ENCODE results near the gene NIBAN1. TPM values are rescaled to one million over a fixed set of nuclear protein-coding genes. Genes with fewer than 3 reads are reported as not detected.
"Not testable (repeated sequence)": the region's sequence is repeated elsewhere in the genome, so short reads cannot be mapped to it uniquely, and the experiment has no call there.

The NIBAN1 gene
- total RNA-seq, 1 donor from 2014 or later = 11.0 TPM

DNA sequence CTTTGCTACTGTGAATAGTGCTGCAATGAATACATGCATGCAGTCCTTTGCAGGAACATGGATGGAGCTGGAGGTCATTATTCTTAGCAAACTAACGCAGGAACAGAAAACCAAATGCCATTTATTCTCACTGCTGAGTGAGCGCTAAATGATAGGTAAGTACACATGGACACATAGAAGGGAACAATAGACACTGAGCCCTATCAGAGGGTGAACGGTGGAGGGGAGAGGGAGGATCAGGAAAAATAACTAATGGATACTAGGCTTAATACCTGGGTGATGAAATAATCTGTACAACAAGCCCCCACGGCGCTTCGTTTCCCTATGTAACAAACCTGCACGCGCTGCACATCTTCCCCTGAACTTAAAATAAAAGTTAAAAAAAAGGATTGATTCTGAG lies 8.9 kb downstream of the NIBAN1 start:
- peaks cover 8% of the 10 kb centered on the region for H3K4me1 Mint-ChIP-seq (ENCODE audit: low read depth)
- no peak overlapping the region for H3K27ac Mint-ChIP-seq
- H3K4me3 Mint-ChIP-seq (ENCODE audit: low read depth) = no peak overlapping the region
- TF ChIP-seq, protein P1, sequence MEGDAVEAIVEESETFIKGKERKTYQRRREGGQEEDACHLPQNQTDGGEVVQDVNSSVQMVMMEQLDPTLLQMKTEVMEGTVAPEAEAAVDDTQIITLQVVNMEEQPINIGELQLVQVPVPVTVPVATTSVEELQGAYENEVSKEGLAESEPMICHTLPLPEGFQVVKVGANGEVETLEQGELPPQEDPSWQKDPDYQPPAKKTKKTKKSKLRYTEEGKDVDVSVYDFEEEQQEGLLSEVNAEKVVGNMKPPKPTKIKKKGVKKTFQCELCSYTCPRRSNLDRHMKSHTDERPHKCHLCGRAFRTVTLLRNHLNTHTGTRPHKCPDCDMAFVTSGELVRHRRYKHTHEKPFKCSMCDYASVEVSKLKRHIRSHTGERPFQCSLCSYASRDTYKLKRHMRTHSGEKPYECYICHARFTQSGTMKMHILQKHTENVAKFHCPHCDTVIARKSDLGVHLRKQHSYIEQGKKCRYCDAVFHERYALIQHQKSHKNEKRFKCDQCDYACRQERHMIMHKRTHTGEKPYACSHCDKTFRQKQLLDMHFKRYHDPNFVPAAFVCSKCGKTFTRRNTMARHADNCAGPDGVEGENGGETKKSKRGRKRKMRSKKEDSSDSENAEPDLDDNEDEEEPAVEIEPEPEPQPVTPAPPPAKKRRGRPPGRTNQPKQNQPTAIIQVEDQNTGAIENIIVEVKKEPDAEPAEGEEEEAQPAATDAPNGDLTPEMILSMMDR (IDR thresholded peaks at IDR 0.05; ENCODE audit: unreplicated experiment) = no peak
- DNase-seq (ENCODE audit: low spot score, unreplicated experiment) = no peak
- peaks cover 3% of the 10 kb centered on the region for H3K27me3 Mint-ChIP-seq
- H3K36me3 Mint-ChIP-seq (ENCODE audit: insufficient read depth) = peaks cover 5% of the 10 kb centered on the region
- H3K9me3 Mint-ChIP-seq (ENCODE audit: low read depth) = peaks cover 2% of the 10 kb centered on the region

DNA sequence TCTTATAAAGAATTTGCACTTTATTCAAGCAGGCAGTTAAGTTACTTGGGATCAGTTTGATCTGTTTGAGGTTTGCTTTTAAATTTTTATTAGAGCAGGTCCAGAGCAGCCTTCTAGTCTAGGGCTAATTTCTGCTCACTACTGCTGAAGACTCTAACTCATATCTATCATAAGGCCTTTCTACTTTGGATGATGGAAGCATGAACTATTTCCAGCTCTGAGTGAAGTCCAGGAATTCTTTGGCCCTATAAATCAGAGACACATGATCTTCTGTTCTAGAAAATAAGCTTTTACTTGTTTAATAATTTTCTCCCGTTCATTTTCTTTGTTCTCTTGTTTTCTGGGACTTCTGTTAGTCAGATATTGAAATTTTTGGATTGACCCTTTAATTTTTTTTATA lies 14.7 kb downstream of the NIBAN1 start:
- peaks cover 3% of the 10 kb centered on the region for H3K27me3 Mint-ChIP-seq
- TF ChIP-seq, protein P1 (IDR thresholded peaks at IDR 0.05; ENCODE audit: unreplicated experiment) = no peak
- peaks cover 3% of the 10 kb centered on the region for H3K36me3 Mint-ChIP-seq (ENCODE audit: insufficient read depth)
- peaks cover 5% of the 10 kb centered on the region for H3K4me1 Mint-ChIP-seq (ENCODE audit: low read depth)
- H3K4me3 Mint-ChIP-seq (ENCODE audit: low read depth) = no peak overlapping the region
- DNase-seq (ENCODE audit: low spot score, unreplicated experiment) = no peak
- H3K27ac Mint-ChIP-seq = no peak overlapping the region
- H3K9me3 Mint-ChIP-seq (ENCODE audit: low read depth) = peaks cover 2% of the 10 kb centered on the region

- Mint-ChIP-seq H3K9me3 (ENCODE audit: low read depth) (peaks cover 2% of the 10 kb centered on the region), H3K27me3 (peaks cover 3% of the 10 kb centered on the region), H3K4me3 (ENCODE audit: low read depth) (no peak overlapping the region), H3K4me1 (ENCODE audit: low read depth) (peaks cover 14% of the 10 kb centered on the region), H3K36me3 (ENCODE audit: insufficient read depth) (peaks cover 3% of the 10 kb centered on the region), H3K27ac (no peak overlapping the region)
- DNase-seq (ENCODE audit: low spot score, unreplicated experiment) = no peak
- TF ChIP-seq, protein P1 (IDR thresholded peaks at IDR 0.05; ENCODE audit: unreplicated experiment) = no peak
These were observed 15.6 kb downstream of the NIBAN1 start for GRCh38 chr1:184958554-184959353.

GRCh38 chr1:184957901-184958300 lies 16.4 kb downstream of the NIBAN1 start:
- H3K4me3 Mint-ChIP-seq (ENCODE audit: low read depth); H3K9me3 Mint-ChIP-seq (ENCODE audit: low read depth); DNase-seq (ENCODE audit: low spot score, unreplicated experiment); H3K27me3 Mint-ChIP-seq; H3K27ac Mint-ChIP-seq; H3K36me3 Mint-ChIP-seq (ENCODE audit: insufficient read depth): not testable (repeated sequence)
- peaks cover 18% of the 10 kb centered on the region for H3K4me1 Mint-ChIP-seq (ENCODE audit: low read depth)

DNA sequence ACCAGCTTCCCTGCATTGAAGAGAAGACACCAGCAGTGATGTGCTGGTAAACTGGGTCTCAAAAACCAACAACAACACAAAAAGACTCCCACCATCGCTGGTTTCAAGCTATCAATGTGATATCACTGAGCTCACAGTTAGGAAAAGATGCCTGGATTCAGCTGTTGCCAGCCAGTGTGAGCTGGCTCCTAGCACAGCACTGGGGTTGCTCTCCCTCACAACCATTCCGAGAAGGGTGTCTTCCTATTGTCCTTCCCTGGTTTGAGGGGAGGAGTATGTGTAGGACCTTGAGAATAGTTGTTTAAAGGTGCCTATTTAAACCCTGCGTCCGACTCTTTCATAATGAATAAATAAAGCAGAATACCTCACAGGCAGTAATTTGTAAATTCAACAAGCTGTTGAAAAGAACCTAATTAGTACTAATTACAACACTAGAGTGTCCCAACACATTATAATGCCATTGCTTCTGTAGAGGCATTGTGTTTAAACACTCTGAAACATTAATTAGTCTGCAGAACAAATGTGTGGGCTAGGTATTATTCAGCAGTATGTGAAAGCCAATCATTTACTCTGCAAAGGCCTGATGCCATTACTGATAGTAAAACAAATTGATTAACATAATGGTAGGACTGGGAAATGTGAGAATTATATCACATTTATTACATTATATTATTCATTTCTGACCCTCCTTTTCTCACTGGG lies 17.2 kb downstream of the NIBAN1 start:
- H3K27ac Mint-ChIP-seq = no peak overlapping the region
- peaks cover 2% of the 10 kb centered on the region for H3K9me3 Mint-ChIP-seq (ENCODE audit: low read depth)
- TF ChIP-seq, protein P1 (IDR thresholded peaks at IDR 0.05; ENCODE audit: unreplicated experiment) = no peak
- H3K4me3 Mint-ChIP-seq (ENCODE audit: low read depth) = no peak overlapping the region
- peaks cover 3% of the 10 kb centered on the region for H3K27me3 Mint-ChIP-seq
- no peak for DNase-seq (ENCODE audit: low spot score, unreplicated experiment)
- H3K36me3 Mint-ChIP-seq (ENCODE audit: insufficient read depth) = peaks cover 2% of the 10 kb centered on the region
- peaks cover 18% of the 10 kb centered on the region for H3K4me1 Mint-ChIP-seq (ENCODE audit: low read depth)

Data from progenitor cell of endocrine pancreas (in vitro differentiated cells).